ENCODE measurements around the gene LHFPL3. TPM values are rescaled to one million over a fixed set of nuclear protein-coding genes. Genes with fewer than 3 reads are reported as not detected.

LHFPL3 gene
- total RNA-seq, 4 donors from 2014 or later: not detected

- H3K4me1 ChIP-seq: no peaks in the 10 kb centered on the region
- H3K36me3 ChIP-seq: no peaks in the 10 kb centered on the region
- TF ChIP-seq POLR2A (IDR thresholded peaks at IDR 0.05): no peak
- TF ChIP-seq, protein P1, sequence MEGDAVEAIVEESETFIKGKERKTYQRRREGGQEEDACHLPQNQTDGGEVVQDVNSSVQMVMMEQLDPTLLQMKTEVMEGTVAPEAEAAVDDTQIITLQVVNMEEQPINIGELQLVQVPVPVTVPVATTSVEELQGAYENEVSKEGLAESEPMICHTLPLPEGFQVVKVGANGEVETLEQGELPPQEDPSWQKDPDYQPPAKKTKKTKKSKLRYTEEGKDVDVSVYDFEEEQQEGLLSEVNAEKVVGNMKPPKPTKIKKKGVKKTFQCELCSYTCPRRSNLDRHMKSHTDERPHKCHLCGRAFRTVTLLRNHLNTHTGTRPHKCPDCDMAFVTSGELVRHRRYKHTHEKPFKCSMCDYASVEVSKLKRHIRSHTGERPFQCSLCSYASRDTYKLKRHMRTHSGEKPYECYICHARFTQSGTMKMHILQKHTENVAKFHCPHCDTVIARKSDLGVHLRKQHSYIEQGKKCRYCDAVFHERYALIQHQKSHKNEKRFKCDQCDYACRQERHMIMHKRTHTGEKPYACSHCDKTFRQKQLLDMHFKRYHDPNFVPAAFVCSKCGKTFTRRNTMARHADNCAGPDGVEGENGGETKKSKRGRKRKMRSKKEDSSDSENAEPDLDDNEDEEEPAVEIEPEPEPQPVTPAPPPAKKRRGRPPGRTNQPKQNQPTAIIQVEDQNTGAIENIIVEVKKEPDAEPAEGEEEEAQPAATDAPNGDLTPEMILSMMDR (IDR thresholded peaks at IDR 0.05): no peak
- H3K9me3 ChIP-seq: no peaks in the 10 kb centered on the region
- H3K27ac ChIP-seq: no peak overlapping the region
- H3K27me3 ChIP-seq: no peaks in the 10 kb centered on the region
- no peak for DNase-seq
- no peak overlapping the region for H3K4me3 ChIP-seq
Measured at GRCh38 chr7:104499975-104500374, 171.6 kb downstream of the LHFPL3 start.

DNA sequence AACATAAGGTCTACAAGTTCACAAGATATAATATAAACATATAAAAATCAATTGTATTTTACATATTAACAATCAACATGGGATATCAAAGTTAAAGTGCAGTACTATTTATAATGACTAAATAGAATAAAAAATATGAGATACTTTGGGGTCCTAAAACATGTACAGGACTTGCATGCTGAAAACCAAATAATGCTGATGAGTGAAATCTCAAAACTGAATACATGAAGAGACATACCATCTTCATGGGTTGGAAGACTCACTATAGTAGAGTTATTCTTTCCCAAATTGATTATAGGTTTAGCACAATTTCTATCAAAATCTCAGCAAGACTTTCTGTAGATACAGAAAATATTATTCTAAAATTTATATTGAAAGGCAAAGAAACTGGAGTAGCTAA is 181.5 kb downstream of the LHFPL3 start:
- Histone ChIP-seq H3K27ac (no peak overlapping the region), H3K27me3 (no peaks in the 10 kb centered on the region), H3K4me1 (no peaks in the 10 kb centered on the region), H3K9me3 (no peaks in the 10 kb centered on the region), H3K36me3 (no peaks in the 10 kb centered on the region), H3K4me3 (no peak overlapping the region)
- TF ChIP-seq, protein P1 (IDR thresholded peaks at IDR 0.05): no peak
- TF ChIP-seq POLR2A (IDR thresholded peaks at IDR 0.05): no peak
- DNase-seq: no peak

GRCh38 chr7:104524853-104525252 is 196.4 kb downstream of the LHFPL3 start:
- H3K4me1 ChIP-seq: no peaks in the 10 kb centered on the region
- no peak for DNase-seq
- TF ChIP-seq, protein P1 (IDR thresholded peaks at IDR 0.05): no peak
- TF ChIP-seq POLR2A (IDR thresholded peaks at IDR 0.05): no peak

DNA sequence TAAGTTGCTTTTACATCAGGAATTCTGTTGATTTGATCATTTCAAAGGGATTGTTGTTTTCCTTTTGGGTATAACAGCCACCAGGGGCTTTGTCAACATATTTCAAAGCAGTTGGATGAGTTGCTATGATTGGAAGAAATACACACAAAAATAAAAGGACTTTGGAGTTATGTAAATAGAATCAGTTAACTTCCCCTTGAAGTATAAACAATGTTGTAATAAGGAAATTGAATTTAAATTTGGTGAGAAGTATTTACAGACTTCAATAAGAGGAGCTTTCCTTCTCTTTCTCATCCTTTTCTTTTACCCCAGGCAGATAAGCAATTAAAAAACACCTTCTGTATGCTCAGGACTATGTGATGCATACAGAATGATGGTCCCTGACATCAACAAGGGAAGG is 199.7 kb downstream of the LHFPL3 start:
- H3K4me3 ChIP-seq: no peak overlapping the region
- H3K36me3 ChIP-seq: no peaks in the 10 kb centered on the region
- no peaks in the 10 kb centered on the region for H3K9me3 ChIP-seq
- H3K4me1 ChIP-seq: no peaks in the 10 kb centered on the region
- no peak for DNase-seq
- H3K27me3 ChIP-seq: no peaks in the 10 kb centered on the region
- no peak overlapping the region for H3K27ac ChIP-seq
- TF ChIP-seq, protein P1 (IDR thresholded peaks at IDR 0.05): no peak
- TF ChIP-seq POLR2A (IDR thresholded peaks at IDR 0.05): no peak

More at GRCh38 chr7:104524853-104525252, 196.4 kb downstream of the LHFPL3 start:
- H3K4me3 ChIP-seq: no peak overlapping the region
- no peaks in the 10 kb centered on the region for H3K9me3 ChIP-seq
- no peaks in the 10 kb centered on the region for H3K27me3 ChIP-seq
- H3K36me3 ChIP-seq: no peaks in the 10 kb centered on the region
- no peak overlapping the region for H3K27ac ChIP-seq

DNA sequence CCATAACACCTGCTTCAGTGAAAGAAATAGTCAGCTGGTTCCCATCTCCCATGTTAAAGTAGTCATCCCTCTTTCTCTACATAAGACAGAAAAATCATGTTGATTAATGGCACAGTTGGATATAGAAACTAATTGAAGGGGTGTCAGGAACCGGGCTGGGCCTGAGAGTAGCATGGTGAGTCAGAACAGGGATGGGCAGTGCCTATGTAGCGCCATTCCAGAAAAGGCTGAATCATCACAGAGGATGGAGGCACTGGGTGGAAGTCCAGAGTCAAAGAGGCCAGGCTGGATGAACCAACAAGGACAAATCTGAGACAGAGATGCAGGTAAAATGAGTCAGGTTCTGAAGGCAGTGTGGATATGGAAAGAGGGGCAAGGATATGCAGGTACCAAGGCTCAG is 201.2 kb downstream of the LHFPL3 start:
- TF ChIP-seq, protein P1 (IDR thresholded peaks at IDR 0.05): no peak
- no peak for TF ChIP-seq POLR2A (IDR thresholded peaks at IDR 0.05)
- no peaks in the 10 kb centered on the region for H3K36me3 ChIP-seq
- DNase-seq: no peak
- no peaks in the 10 kb centered on the region for H3K27me3 ChIP-seq
- H3K9me3 ChIP-seq: no peaks in the 10 kb centered on the region
- H3K4me1 ChIP-seq: no peaks in the 10 kb centered on the region
- H3K27ac ChIP-seq: no peak overlapping the region
- H3K4me3 ChIP-seq: no peak overlapping the region

DNA sequence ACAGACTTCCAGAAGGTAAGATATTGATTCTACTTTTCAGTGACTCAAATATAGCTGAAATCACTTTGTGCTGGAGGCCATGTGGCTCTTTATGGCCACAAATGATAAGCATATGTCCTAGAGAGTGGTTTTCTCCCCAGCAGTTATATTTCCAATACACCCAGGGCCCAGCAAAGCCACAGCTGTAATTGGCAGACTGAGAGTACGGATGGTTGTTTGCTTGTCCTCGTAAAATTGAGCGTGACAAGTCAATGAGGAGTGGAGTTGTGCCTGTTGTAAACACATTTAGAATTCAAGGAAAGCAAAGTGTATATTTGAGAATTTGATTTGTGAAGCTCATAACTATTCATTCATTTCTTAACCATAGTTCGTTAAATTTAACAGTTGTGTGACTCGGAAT is 201.8 kb downstream of the LHFPL3 start:
- TF ChIP-seq POLR2A (IDR thresholded peaks at IDR 0.05): no peak
- TF ChIP-seq, protein P1 (IDR thresholded peaks at IDR 0.05): no peak
- H3K36me3 ChIP-seq: no peaks in the 10 kb centered on the region
- H3K4me3 ChIP-seq: no peak overlapping the region
- H3K27me3 ChIP-seq: no peaks in the 10 kb centered on the region
- no peaks in the 10 kb centered on the region for H3K9me3 ChIP-seq
- H3K4me1 ChIP-seq: no peaks in the 10 kb centered on the region
- no peak overlapping the region for H3K27ac ChIP-seq
- no peak for DNase-seq

Data from Peyer's patch (tissue), 4 donors.